C4-2B (cell line): ENCODE measurements around the gene ST6GALNAC3.

ENCODE experiments used
- H3K27ac ChIP-seq: fragments of 450-650 bp; 2 replicates; pipeline ENCODE4 v1.5.1; 2017
- ZFX ChIP-seq: fragments of 450-650 bp; IDR thresholded peaks from 2 replicates; pipeline ENCODE4 v1.6.1; 2017
- TF ChIP-seq, protein P1 (sequence below): fragments of 450-650 bp; conservative IDR thresholded peaks from 2 replicates; pipeline ENCODE4 v1.5.1; 2017; ENCODE audit warnings: mild to moderate bottlenecking

ST6GALNAC3 gene

DNA sequence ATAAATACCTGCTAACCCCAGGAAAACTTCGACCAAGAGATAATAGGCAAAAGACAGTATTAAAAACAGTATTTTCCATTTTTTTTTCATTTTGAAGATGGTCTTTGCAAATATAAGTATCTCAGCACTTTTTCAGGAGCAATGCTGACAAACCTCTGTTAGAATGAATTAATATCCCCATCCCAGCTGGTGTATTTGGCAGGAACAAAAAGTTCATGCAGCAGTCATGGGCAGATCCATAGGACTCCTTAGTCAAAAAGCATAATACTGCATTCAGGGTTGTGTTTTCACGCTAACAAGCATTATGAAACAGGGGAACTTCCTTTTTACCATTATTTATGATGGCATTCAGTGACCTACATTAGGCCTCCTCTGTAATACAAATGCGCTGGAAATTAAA, 344.0 kb downstream of the ST6GALNAC3 start:
- TF ChIP-seq, protein P1, sequence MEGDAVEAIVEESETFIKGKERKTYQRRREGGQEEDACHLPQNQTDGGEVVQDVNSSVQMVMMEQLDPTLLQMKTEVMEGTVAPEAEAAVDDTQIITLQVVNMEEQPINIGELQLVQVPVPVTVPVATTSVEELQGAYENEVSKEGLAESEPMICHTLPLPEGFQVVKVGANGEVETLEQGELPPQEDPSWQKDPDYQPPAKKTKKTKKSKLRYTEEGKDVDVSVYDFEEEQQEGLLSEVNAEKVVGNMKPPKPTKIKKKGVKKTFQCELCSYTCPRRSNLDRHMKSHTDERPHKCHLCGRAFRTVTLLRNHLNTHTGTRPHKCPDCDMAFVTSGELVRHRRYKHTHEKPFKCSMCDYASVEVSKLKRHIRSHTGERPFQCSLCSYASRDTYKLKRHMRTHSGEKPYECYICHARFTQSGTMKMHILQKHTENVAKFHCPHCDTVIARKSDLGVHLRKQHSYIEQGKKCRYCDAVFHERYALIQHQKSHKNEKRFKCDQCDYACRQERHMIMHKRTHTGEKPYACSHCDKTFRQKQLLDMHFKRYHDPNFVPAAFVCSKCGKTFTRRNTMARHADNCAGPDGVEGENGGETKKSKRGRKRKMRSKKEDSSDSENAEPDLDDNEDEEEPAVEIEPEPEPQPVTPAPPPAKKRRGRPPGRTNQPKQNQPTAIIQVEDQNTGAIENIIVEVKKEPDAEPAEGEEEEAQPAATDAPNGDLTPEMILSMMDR = no peak
- TF ChIP-seq ZFX = no peak
- H3K27ac ChIP-seq = no peak overlapping the region

DNA sequence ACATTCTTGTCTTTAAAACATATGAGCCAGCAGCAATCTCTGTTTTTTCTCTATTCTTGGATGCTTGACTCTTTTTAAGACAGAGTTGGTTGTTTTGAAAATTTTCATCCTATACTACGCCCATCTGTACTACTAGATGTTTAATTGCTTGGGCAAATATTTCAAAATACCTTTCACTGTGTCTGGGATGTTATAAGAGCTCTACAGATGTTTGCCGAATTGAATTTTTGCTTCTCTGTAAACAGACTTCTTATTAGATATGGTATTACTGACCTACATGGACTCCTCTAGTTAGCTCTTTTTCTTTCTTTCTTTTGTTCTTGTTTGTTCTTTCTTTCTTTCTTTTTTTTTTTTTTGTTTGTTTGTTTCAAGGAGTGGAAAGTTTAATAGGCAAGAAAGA, 345.1 kb downstream of the ST6GALNAC3 start:
- TF ChIP-seq, protein P1 = no peak
- H3K27ac ChIP-seq = no peak overlapping the region

DNA sequence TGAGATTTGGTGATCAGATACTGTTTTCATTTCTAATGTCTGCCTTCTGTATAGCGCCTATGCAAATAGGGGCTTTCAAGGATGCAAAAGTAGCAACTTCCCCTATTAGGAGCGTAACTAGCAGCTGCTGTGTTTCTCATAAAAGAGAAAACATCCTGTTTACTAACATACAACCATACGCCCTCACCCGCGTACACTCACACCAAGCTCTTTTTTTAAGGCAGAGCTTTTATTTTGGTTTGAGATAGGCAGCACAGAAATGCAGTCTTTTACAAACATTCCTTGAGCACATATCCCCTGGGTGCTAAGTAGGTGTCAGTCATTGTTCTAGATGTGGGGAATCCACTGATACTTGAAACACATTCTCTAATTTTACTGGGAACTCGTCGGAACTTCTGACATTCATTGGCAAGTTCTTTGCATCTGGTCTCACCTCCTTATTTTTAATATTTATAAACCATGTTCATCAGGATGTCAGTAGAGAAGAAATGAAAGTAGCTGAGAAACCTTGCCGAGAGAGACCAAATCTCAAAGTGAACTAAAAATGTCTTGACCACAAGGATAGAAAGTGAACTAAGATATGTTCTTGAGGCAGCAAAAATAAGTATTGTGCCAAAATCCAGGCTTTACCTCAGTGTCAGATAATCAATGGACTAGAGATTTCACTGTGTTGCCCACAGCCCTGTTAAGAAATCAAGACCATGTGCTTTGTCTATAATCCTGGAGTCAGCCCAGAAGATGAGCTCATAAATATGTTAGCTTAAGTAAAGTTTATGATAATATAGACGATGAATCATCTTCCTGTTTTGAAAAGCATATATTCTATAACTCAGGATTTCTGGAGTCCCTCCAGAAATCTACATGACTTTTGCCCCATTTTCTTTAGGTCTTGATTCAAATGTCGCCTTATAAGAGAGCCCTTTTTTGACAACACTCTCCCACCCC, 350.9 kb downstream of the ST6GALNAC3 start:
- TF ChIP-seq ZFX = no peak
- TF ChIP-seq, protein P1 = no peak
- no peak overlapping the region for H3K27ac ChIP-seq

DNA sequence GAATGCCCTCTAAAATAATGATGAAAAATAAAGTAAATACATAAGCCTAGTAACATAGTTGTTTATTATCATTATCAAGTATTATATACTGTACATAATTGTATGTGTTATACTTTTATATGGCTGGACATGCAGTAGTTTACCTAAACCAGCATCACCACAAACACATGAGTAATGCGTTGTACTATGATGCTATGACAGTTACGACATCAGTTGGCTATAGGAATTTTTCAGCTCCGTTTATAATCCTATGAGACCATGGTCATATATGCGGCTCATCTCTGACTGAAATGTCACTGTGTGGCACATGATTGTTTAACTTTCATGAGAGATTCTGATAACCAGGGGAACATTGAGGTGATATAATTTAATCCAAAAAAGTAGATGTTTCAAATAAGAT, 352.1 kb downstream of the ST6GALNAC3 start:
- H3K27ac ChIP-seq = no peak overlapping the region
- TF ChIP-seq ZFX = no peak
- TF ChIP-seq, protein P1 = no peak

DNA sequence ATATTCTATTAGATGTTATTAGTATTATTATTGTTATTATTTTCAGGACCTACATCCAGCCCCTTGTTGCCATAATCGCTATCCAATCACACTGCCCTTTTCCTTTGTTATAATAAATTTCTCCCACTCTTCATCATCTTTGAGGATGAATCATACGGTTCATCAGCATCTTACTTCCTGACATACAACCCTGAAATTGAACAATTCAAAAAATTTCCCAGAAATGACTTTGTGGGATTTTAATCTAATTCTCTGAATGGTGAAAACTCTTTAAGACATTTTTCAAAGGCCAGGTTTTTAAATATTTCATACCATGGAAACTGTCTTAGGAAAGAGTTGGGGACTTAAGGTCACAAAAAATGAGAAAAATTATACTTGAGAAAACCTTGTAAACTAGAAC, 353.5 kb downstream of the ST6GALNAC3 start:
- H3K27ac ChIP-seq = no peak overlapping the region
- no peak for TF ChIP-seq ZFX
- TF ChIP-seq, protein P1 = no peak

DNA sequence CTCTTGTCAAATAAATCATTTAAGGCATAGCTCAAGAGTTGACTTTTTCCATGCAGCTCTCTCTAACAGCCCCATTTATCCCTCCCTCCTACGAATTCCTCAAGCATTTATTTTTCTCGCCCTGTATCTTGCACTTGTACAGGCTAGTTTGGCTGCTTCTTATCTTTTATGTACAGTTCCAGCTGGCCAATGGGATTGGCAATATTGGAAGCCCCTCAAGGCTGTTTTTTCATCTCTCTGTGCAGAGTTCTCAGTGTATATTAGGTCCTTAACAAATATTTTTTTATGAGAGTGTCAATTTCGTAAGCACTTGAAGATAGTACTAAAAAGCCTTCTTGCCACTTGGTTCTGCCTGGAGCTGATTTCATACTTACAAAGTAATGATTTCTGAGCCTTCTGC, 356.0 kb downstream of the ST6GALNAC3 start:
- no peak for TF ChIP-seq ZFX
- TF ChIP-seq, protein P1 = no peak

DNA sequence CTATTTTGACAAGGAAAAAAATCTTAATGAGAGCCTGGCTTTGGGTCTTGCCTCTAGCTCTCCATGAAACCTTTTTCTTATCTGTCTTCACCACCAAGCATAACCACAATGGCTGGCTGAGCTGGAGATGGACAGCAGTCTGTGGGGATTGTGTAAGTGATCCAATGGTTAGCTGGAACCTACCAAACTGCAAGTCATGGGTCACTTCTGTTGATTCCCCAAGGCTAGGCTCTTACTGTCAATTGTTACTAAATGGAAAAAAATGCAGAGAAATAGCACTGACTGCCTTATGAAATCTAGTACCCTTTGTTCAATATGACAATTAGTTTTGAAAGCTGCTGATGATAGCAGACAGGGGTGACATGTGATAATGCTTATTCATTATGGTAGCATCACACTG, 359.0 kb downstream of the ST6GALNAC3 start:
- H3K27ac ChIP-seq = no peak overlapping the region
- TF ChIP-seq, protein P1 = no peak
- TF ChIP-seq ZFX = no peak

More for the DNA sequence above, 356.0 kb downstream of the ST6GALNAC3 start:
- H3K27ac ChIP-seq = no peak overlapping the region
